CD4-positive, alpha-beta T cell treated with Interleukin-6 for 4 hours (primary cell): ENCODE measurements around the gene FRMPD1.

Experiments
- DNase-seq: peaks from one replicate; pipeline ENCODE4 v3.0.0-alpha.2; 2020; ENCODE audit warnings: mixed read lengths

FRMPD1 gene

GRCh38 chr9:37679649-37680402 lies 29.1 kb downstream of the FRMPD1 start:
- no peak for DNase-seq

- no peak for DNase-seq
These were observed 32.2 kb downstream of the FRMPD1 start for GRCh38 chr9:37682951-37683350.

GRCh38 chr9:37683531-37684371 lies 33.0 kb downstream of the FRMPD1 start:
- DNase-seq: no peak

- DNase-seq: no peak
These were observed 42.0 kb downstream of the FRMPD1 start for GRCh38 chr9:37692622-37693221.

GRCh38 chr9:37693260-37693659 lies 42.5 kb downstream of the FRMPD1 start:
- no peak for DNase-seq

GRCh38 chr9:37694355-37694754 lies 43.6 kb downstream of the FRMPD1 start:
- DNase-seq: no peak

GRCh38 chr9:37696528-37696927 lies 45.8 kb downstream of the FRMPD1 start:
- no peak for DNase-seq

GRCh38 chr9:37700131-37700530 lies 49.4 kb downstream of the FRMPD1 start:
- DNase-seq: no peak

- no peak for DNase-seq
These were observed 50.1 kb downstream of the FRMPD1 start for GRCh38 chr9:37700900-37701299.

GRCh38 chr9:37705787-37706186 lies 55.0 kb downstream of the FRMPD1 start:
- DNase-seq: no peak

- DNase-seq: no peak
These were observed 55.5 kb downstream of the FRMPD1 start for GRCh38 chr9:37706290-37706689.

GRCh38 chr9:37707748-37708147 lies 57.0 kb downstream of the FRMPD1 start:
- DNase-seq: no peak

- DNase-seq: no peak
These were observed 59.3 kb downstream of the FRMPD1 start for GRCh38 chr9:37710046-37710445.

- DNase-seq: no peak
These were observed 64.5 kb downstream of the FRMPD1 start for GRCh38 chr9:37715260-37715659.

GRCh38 chr9:37715991-37716505 lies 65.3 kb downstream of the FRMPD1 start:
- no peak for DNase-seq

- no peak for DNase-seq
These were observed 68.8 kb downstream of the FRMPD1 start for GRCh38 chr9:37719526-37719925.

GRCh38 chr9:37727013-37727412 lies 76.3 kb downstream of the FRMPD1 start:
- no peak for DNase-seq

- no peak for DNase-seq
These were observed 78.7 kb downstream of the FRMPD1 start for GRCh38 chr9:37729499-37729898.

- DNase-seq: no peak
These were observed 79.5 kb downstream of the FRMPD1 start for GRCh38 chr9:37730256-37730655.

- DNase-seq: no peak
These were observed 80.1 kb downstream of the FRMPD1 start for GRCh38 chr9:37730839-37731238.

- DNase-seq: no peak
These were observed 81.5 kb downstream of the FRMPD1 start for GRCh38 chr9:37732086-37732741.

GRCh38 chr9:37732952-37733351 lies 82.2 kb downstream of the FRMPD1 start:
- no peak for DNase-seq

GRCh38 chr9:37739222-37739621 lies 88.5 kb downstream of the FRMPD1 start:
- DNase-seq: no peak
